MCF 10A (cell line): Measurements from ENCODE around the gene TRIM17. TPM values are rescaled to one million over a fixed set of nuclear protein-coding genes. Genes with fewer than 3 reads are reported as not detected.

Source experiments
- BruUV-seq: library from RNA; stranded (reverse); fragments of 400-500 nt; replicated peaks from 2 replicates; lab custom pipeline; 2021; lab: Mats Ljungman, UMichigan
- CTCF ChIA-PET: fragments of 300-600 bp; sonication (Branson Sonifier 250); formaldehyde crosslinking; extraction: SDS; loops from one replicate; lab custom pipeline; 2021; ENCODE audit warnings: antibody characterized with exemption, inconsistent platforms; lab: Yijun Ruan, JAX
- POLR2A ChIA-PET: fragments of 300-600, 350-650 bp; sonication (Branson Sonifier 250); formaldehyde crosslinking; extraction: SDS; loops from one replicate; lab custom pipeline; 2020; ENCODE audit warnings: antibody characterized with exemption, inconsistent platforms; lab: Yijun Ruan, JAX
- DNase-seq: peaks from one replicate; pipeline ENCODE4 v3.0.0-alpha.2; 2018; ENCODE audit not compliant: unreplicated experiment
- H3K27ac Mint-ChIP-seq: one replicate; pipeline ENCODE4 v1.8.0; 2022; ENCODE audit warnings: mild to moderate bottlenecking, low read depth, mixed read lengths; ENCODE audit not compliant: unreplicated experiment
- H3K27me3 Mint-ChIP-seq: one replicate; pipeline ENCODE4 v1.8.0; 2022; ENCODE audit warnings: mixed read lengths; ENCODE audit not compliant: insufficient read depth, unreplicated experiment
- H3K36me3 Mint-ChIP-seq: one replicate; pipeline ENCODE4 v1.8.0; 2022; ENCODE audit warnings: mild to moderate bottlenecking, moderate library complexity, mixed read lengths; ENCODE audit not compliant: insufficient read depth, unreplicated experiment
- H3K4me1 Mint-ChIP-seq: one replicate; pipeline ENCODE4 v1.8.0; 2022; ENCODE audit warnings: mixed read lengths; ENCODE audit not compliant: insufficient read depth, unreplicated experiment
- H3K4me3 Mint-ChIP-seq: one replicate; pipeline ENCODE4 v1.8.0; 2022; ENCODE audit warnings: mild to moderate bottlenecking, moderate library complexity, mixed read lengths; ENCODE audit not compliant: unreplicated experiment
- H3K9me3 Mint-ChIP-seq: one replicate; pipeline ENCODE4 v1.8.0; 2022; ENCODE audit warnings: mixed read lengths; ENCODE audit not compliant: unreplicated experiment
- intact Hi-C: fragments of 100-400 bp; cut with micrococcal nuclease; formaldehyde crosslinking; loops from 2 replicates; pipeline ENCODE4 v1.14.1; 2022
- microRNA-seq: library from miRNA; unstranded; fragments of <30 nt; microRNA quantifications from one replicate; pipeline ENCODE4 v1.2.0, GENCODE V29; 2022
- total RNA-seq: library from RNA; stranded (reverse); gene quantifications from 2 replicates; pipeline ENCODE4 v1.2.3, GENCODE V29; 2022
- TF ChIP-seq, protein P1 (sequence below): fragments of 200-600 bp; IDR thresholded peaks from one replicate; pipeline ENCODE4 v1.8.0; 2022; ENCODE audit warnings: antibody characterized with exemption, mild to moderate bottlenecking; ENCODE audit not compliant: unreplicated experiment

Gene TRIM17
- total RNA-seq, 1 experiment from 2014 or later: not detected

DNA sequence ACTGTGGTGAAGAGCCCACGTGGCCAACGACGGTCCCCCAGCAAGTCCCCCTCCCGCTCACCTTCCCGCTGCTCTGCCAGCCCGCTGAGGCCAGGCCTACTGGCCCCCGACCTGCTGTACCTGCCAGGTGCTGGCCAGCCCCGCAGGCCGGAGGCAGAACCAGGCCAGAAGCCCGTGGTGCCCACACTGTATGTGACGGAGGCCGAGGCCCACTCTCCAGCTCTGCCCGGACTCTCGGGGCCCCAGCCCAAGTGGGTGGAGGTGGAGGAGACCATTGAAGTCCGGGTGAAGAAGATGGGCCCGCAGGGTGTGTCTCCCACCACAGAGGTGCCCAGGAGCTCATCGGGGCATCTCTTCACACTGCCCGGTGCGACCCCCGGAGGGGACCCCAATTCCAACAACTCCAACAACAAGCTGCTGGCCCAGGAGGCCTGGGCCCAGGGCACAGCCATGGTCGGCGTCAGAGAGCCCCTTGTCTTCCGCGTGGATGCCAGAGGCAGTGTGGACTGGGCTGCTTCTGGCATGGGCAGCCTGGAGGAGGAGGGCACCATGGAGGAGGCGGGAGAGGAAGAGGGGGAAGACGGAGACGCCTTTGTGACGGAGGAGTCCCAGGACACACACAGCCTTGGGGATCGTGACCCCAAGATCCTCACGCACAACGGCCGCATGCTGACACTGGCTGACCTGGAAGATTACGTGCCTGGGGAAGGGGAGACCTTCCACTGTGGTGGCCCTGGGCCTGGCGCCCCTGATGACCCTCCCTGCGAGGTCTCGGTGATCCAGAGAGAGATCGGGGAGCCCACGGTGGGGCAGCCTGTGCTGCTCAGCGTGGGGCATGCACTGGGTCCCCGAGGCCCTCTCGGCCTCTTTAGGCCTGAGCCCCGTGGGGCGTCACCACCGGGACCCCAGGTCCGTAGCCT lies 56.8 kb downstream of the TRIM17 start:
- DNase-seq: no peak
- Mint-ChIP-seq H3K27ac (no peak overlapping the region), H3K27me3 (no peaks in the 10 kb centered on the region), H3K4me3 (no peak overlapping the region), H3K4me1 (no peaks in the 10 kb centered on the region), H3K9me3 (no peaks in the 10 kb centered on the region), H3K36me3 (peaks cover 4% of the 10 kb centered on the region)
- ChIA-PET CTCF (interaction anchor here (0.6 kb wide), 1 partner anchor 140 kb away, joined by 3 read pairs; no protein-coding TSS in a partner anchor), POLR2A (no interaction called here)
- TF ChIP-seq, protein P1, sequence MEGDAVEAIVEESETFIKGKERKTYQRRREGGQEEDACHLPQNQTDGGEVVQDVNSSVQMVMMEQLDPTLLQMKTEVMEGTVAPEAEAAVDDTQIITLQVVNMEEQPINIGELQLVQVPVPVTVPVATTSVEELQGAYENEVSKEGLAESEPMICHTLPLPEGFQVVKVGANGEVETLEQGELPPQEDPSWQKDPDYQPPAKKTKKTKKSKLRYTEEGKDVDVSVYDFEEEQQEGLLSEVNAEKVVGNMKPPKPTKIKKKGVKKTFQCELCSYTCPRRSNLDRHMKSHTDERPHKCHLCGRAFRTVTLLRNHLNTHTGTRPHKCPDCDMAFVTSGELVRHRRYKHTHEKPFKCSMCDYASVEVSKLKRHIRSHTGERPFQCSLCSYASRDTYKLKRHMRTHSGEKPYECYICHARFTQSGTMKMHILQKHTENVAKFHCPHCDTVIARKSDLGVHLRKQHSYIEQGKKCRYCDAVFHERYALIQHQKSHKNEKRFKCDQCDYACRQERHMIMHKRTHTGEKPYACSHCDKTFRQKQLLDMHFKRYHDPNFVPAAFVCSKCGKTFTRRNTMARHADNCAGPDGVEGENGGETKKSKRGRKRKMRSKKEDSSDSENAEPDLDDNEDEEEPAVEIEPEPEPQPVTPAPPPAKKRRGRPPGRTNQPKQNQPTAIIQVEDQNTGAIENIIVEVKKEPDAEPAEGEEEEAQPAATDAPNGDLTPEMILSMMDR: no peak
- intact Hi-C loops: no loop called here
- no TSS peak for BruUV-seq

DNA sequence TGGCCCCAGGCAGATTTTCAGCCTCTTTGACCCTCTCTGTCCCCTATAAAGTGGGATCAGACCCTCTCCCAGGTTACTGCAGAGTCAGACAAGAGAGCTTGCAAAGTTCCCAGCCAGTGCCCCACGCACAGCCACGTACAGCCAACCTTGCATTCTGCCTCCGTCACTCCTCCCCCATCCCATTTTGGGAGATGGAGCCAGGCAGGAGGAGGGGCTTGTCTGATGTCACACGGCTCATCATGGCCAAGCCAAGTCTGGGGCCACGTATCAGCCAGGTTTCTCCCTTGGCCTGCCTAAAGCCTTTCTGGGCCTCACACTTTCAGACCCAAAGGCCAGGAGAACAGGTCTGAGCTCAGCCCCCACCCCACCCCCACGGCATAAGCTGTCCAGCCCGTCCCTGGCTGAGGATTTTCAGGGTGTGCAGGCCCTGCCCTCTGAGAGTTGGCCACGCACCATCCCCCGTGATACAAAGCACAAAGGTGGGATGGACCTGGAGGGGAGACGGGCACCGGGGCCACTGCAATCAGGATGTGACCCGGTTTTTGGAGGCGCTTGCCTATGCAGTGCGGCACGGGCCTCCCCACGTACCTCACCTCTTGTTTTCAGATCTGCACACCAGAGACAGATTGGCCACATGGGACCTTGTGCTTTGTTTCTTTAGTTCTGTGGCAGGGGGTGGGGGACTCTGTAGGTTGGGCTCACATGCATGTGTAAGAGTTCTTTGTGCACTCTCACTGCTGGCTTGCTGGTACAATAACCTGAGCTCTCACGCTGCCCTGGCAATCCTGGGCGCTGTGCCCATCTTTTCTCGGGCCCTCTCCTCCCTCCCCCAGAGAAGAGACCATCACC lies 57.7 kb downstream of the TRIM17 start:
- Mint-ChIP-seq H3K9me3 (no peaks in the 10 kb centered on the region), H3K27me3 (no peaks in the 10 kb centered on the region), H3K4me1 (no peaks in the 10 kb centered on the region), H3K27ac (no peak overlapping the region), H3K36me3 (no peaks in the 10 kb centered on the region), H3K4me3 (no peak overlapping the region)
- no TSS peak for BruUV-seq
- no peak for DNase-seq
- ChIA-PET POLR2A (interaction anchor here (0.7 kb wide), 1 partner anchor 180 kb away, joined by 3 read pairs; no protein-coding TSS in a partner anchor), CTCF (no interaction called here)
- intact Hi-C loops: no loop called here
- TF ChIP-seq, protein P1: no peak

DNA sequence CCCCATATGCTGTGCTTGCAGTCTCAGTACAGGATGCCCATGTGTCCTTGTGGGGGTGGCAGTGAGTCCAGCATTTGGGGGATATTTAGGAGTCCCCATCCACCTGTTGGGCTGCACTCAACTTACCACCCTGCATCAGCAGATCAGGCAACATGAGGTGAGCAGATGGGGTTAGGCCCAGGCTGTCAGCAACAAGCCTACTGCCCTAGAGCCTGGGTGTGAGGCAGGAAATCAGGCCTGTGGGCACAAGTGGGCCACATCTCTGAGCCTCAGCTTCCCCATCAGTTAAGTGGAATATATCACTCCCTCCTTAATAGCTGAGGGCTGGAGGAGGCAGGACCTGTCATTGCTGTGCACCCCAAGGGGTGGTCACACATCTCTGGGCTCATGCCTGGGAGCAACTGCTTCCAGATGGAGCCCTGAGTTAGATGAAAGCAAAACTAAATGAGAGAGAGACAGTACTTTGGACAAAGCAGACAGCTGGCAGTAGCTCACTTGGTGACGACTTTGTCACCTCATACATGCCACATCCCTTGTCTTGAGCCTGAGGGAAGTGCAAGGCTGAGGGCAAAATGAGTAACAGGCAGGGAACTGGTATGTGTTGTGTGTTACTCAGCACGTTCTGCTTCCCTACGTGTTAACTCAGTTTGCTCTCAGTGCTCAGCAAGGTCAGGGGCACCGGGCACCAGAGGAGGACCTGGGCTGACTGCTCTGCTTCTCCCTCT lies 58.5 kb downstream of the TRIM17 start:
- TF ChIP-seq, protein P1: no peak
- no peak for DNase-seq
- no peak overlapping the region for H3K27ac Mint-ChIP-seq
- intact Hi-C loops: no loop called here
- H3K9me3 Mint-ChIP-seq: no peaks in the 10 kb centered on the region
- POLR2A ChIA-PET: interaction anchor here (0.7 kb wide), 1 partner anchor 180 kb away, joined by 3 read pairs; no protein-coding TSS in a partner anchor
- H3K27me3 Mint-ChIP-seq: no peaks in the 10 kb centered on the region
- no peaks in the 10 kb centered on the region for H3K4me1 Mint-ChIP-seq
- H3K36me3 Mint-ChIP-seq: no peaks in the 10 kb centered on the region
- CTCF ChIA-PET: no interaction called here
- H3K4me3 Mint-ChIP-seq: no peak overlapping the region
- no TSS peak for BruUV-seq

Small RNAs within 50 kb of the gene (microRNA-seq; reads per million reads assigned to microRNA genes)
- gene MIR4666A (not detected), gene MIR6742 (0.40 reads per million)

Other genes with a start within 250 kb of the TRIM17 start
- 22.6 and 29.6 TPM in 2 replicates for gene OBSCN, start 208.8 kb downstream of the TRIM17 start, total RNA-seq
- gene TRIM11, start 10.0 kb downstream of the TRIM17 start, total RNA-seq: 56.5 and 60.3 TPM in 2 replicates
- 167 and 244 TPM in 2 replicates for gene RNF187, start 70.5 kb upstream of the TRIM17 start, total RNA-seq